ENCODE measurements around the gene SLC13A4. TPM values are rescaled to one million over a fixed set of nuclear protein-coding genes. Genes with fewer than 3 reads are reported as not detected.

SLC13A4 gene
- total RNA-seq, 6 donors from 2014 or later, result 0.20 to 0.30 TPM; not detected in 4

- Histone ChIP-seq H3K4me1 (peaks cover 11 to 53% (median 22%) of the 10 kb centered on the region in 4 donors), H3K9me3 (no peaks in the 10 kb centered on the region), H3K36me3 (peaks cover 0 to 3% (median 0%) of the 10 kb centered on the region in 4 donors), H3K4me3 (no peak overlapping the region), H3K27ac (no peak overlapping the region), H3K27me3 (no peaks in the 10 kb centered on the region)
- 73 to 79% methylated on average over 6 of the region's 6 CpGs for WGBS, 2 donors
- no peak for DNase-seq
- no peak for ATAC-seq (ENCODE audit: low FRiP score in 2 of 2)
- TF ChIP-seq EP300 (IDR thresholded peaks at IDR 0.05) (no peak), CTCF (IDR thresholded peaks at IDR 0.05) (no peak), POLR2A (IDR thresholded peaks at IDR 0.05) (no peak), POLR2AphosphoS5 (IDR thresholded peaks at IDR 0.05) (no peak)
Observed at GRCh38 chr7:135666846-135667245, 61.1 kb downstream of the SLC13A4 start.

- Histone ChIP-seq H3K36me3 (peaks cover 0 to 3% (median 0%) of the 10 kb centered on the region in 4 donors), H3K4me3 (no peak overlapping the region), H3K27me3 (no peaks in the 10 kb centered on the region), H3K27ac (no peak overlapping the region), H3K4me1 (peaks cover 14 to 57% (median 26%) of the 10 kb centered on the region in 4 donors), H3K9me3 (no peaks in the 10 kb centered on the region)
- 91 to 95% methylated on average over 11 of the region's 11 CpGs for WGBS, 2 donors
- no peak for DNase-seq
- TF ChIP-seq POLR2A (IDR thresholded peaks at IDR 0.05) (no peak), EP300 (IDR thresholded peaks at IDR 0.05) (no peak), CTCF (IDR thresholded peaks at IDR 0.05) (no peak), POLR2AphosphoS5 (IDR thresholded peaks at IDR 0.05) (no peak)
- no peak for ATAC-seq (ENCODE audit: low FRiP score in 2 of 2)
Observed at GRCh38 chr7:135666156-135666555, 61.8 kb downstream of the SLC13A4 start.

- Histone ChIP-seq H3K4me1 (peaks cover 16 to 50% (median 25%) of the 10 kb centered on the region in 4 donors), H3K9me3 (no peaks in the 10 kb centered on the region), H3K4me3 (no peak overlapping the region), H3K27me3 (no peaks in the 10 kb centered on the region), H3K36me3 (peaks cover 0 to 3% (median 0%) of the 10 kb centered on the region in 4 donors), H3K27ac (no peak overlapping the region)
- ATAC-seq (ENCODE audit: low FRiP score in 2 of 2) (no peak), DNase-seq (no peak)
- WGBS, 2 donors, result 76 to 83% methylated on average over 3 of the region's 3 CpGs
- TF ChIP-seq EP300 (IDR thresholded peaks at IDR 0.05), result no peak
- TF ChIP-seq POLR2AphosphoS5 (IDR thresholded peaks at IDR 0.05), result no peak
- no peak for TF ChIP-seq POLR2A (IDR thresholded peaks at IDR 0.05)
- no peak for TF ChIP-seq CTCF (IDR thresholded peaks at IDR 0.05)
Observed at GRCh38 chr7:135665042-135665441, 62.9 kb downstream of the SLC13A4 start.

- H3K27ac ChIP-seq, result peak overlapping the region in 2 of 4 donors; percentile 87 to 93
- no peak for TF ChIP-seq POLR2A (IDR thresholded peaks at IDR 0.05)
- TF ChIP-seq POLR2AphosphoS5 (IDR thresholded peaks at IDR 0.05), result no peak
- TF ChIP-seq CTCF (IDR thresholded peaks at IDR 0.05), result no peak
- no peak for TF ChIP-seq EP300 (IDR thresholded peaks at IDR 0.05)
- peaks cover 20 to 52% (median 24%) of the 10 kb centered on the region in 4 donors for H3K4me1 ChIP-seq
- 77 to 85% methylated on average over 3 of the region's 3 CpGs for WGBS, 2 donors
- ATAC-seq (ENCODE audit: low FRiP score in 2 of 2) (no peak), DNase-seq (no peak)
- no peak overlapping the region for H3K4me3 ChIP-seq
- peaks cover 0 to 3% (median 0%) of the 10 kb centered on the region in 4 donors for H3K36me3 ChIP-seq
- no peaks in the 10 kb centered on the region for H3K9me3 ChIP-seq
- no peaks in the 10 kb centered on the region for H3K27me3 ChIP-seq
Observed at GRCh38 chr7:135664046-135664589, 63.9 kb downstream of the SLC13A4 start.

All from upper lobe of left lung (tissue), 6 donors.